H9 (cell line): ENCODE data around the gene MISP3. TPM values are rescaled to one million over a fixed set of nuclear protein-coding genes. Genes with fewer than 3 reads are reported as not detected.

ENCODE experiments used
- DNase-seq: peaks from one replicate; pipeline ENCODE4 v3.0.0-alpha.2; 2017
- H2AFZ ChIP-seq: one replicate; pipeline ENCODE4 v1.6.1; 2013; ENCODE audit warnings: mild to moderate bottlenecking, low read length, control low read depth, moderate library complexity
- H2AK5ac ChIP-seq: 2 replicates; pipeline ENCODE4 v1.6.1; 2013; ENCODE audit warnings: low read length, control low read depth, mixed read lengths; ENCODE audit not compliant: insufficient read length
- H2BK120ac ChIP-seq: one replicate; pipeline ENCODE4 v1.6.1; 2013; ENCODE audit warnings: low read depth, mild to moderate bottlenecking, low read length, control low read depth, inconsistent platforms; ENCODE audit not compliant: poor library complexity, severe bottlenecking
- H2BK12ac ChIP-seq: 2 replicates; pipeline ENCODE4 v1.6.1; 2013; ENCODE audit warnings: low read length, control low read depth, mixed read lengths, low read depth; ENCODE audit not compliant: insufficient read length
- H2BK15ac ChIP-seq: 2 replicates; pipeline ENCODE4 v1.6.1; 2013; ENCODE audit warnings: low read depth, low read length, control low read depth
- H2BK20ac ChIP-seq: one replicate; pipeline ENCODE4 v1.6.1; 2013; ENCODE audit warnings: low read depth, mild to moderate bottlenecking, low read length, control low read depth, inconsistent platforms; ENCODE audit not compliant: poor library complexity, severe bottlenecking
- H2BK5ac ChIP-seq: 2 replicates; pipeline ENCODE4 v1.6.1; 2013; ENCODE audit warnings: low read length, control low read depth, mixed read lengths; ENCODE audit not compliant: insufficient read length
- H3K14ac ChIP-seq: 2 replicates; pipeline ENCODE4 v1.6.1; 2013; ENCODE audit warnings: low read length, control low read depth; ENCODE audit not compliant: insufficient read depth
- H3K18ac ChIP-seq: 2 replicates; pipeline ENCODE4 v1.6.1; 2013; ENCODE audit warnings: low read depth, mild to moderate bottlenecking, mixed read lengths, low read length, control low read depth; ENCODE audit not compliant: insufficient read length
- H3K23ac ChIP-seq: 2 replicates; pipeline ENCODE4 v1.6.1; 2013; ENCODE audit warnings: low read length, control low read depth, mixed read lengths, low read depth; ENCODE audit not compliant: insufficient read length
- H3K23me2 ChIP-seq: 2 replicates; pipeline ENCODE4 v1.6.1; 2013; ENCODE audit warnings: low read depth, mild to moderate bottlenecking, mixed read lengths, low read length, control low read depth; ENCODE audit not compliant: insufficient read length, poor library complexity, severe bottlenecking
- H3K27ac ChIP-seq: 2 replicates; pipeline ENCODE4 v1.5.1; 2013; ENCODE audit warnings: low read length, control low read depth, mixed read lengths, low read depth; ENCODE audit not compliant: insufficient read length
- H3K27me3 ChIP-seq: 2 replicates; pipeline ENCODE4 v1.6.1; 2013; ENCODE audit warnings: low read length, control low read depth, inconsistent platforms; ENCODE audit not compliant: insufficient read depth
- H3K4ac ChIP-seq: 2 replicates; pipeline ENCODE4 v1.6.1; 2013; ENCODE audit warnings: low read depth, mild to moderate bottlenecking, control low read depth, inconsistent platforms, low read length, moderate library complexity
- H3K4me1 ChIP-seq: 2 replicates; pipeline ENCODE4 v1.6.1; 2013; ENCODE audit warnings: low read length, control low read depth, inconsistent platforms; ENCODE audit not compliant: insufficient read depth
- H3K4me2 ChIP-seq: 2 replicates; pipeline ENCODE4 v1.6.1; 2013; ENCODE audit warnings: low read length, control low read depth, mixed read lengths; ENCODE audit not compliant: insufficient read length, insufficient read depth
- H3K56ac ChIP-seq: 2 replicates; pipeline ENCODE4 v1.6.1; 2013; ENCODE audit warnings: low read depth, mild to moderate bottlenecking, mixed read lengths, low read length, control low read depth; ENCODE audit not compliant: insufficient read length
- H3K79me1 ChIP-seq: 2 replicates; pipeline ENCODE4 v1.6.1; 2013; ENCODE audit warnings: low read depth, mild to moderate bottlenecking, moderate library complexity, low read length, control low read depth, inconsistent platforms; ENCODE audit not compliant: insufficient read depth, poor library complexity, severe bottlenecking
- H3K79me2 ChIP-seq: 2 replicates; pipeline ENCODE4 v1.6.1; 2013; ENCODE audit warnings: low read length, control low read depth, inconsistent platforms; ENCODE audit not compliant: insufficient read depth
- H3K9ac ChIP-seq: 2 replicates; pipeline ENCODE4 v1.6.1; 2013; ENCODE audit warnings: low read length, control low read depth, mixed read lengths; ENCODE audit not compliant: insufficient read length; ENCODE audit errors: extremely low read depth
- H3K9me3 ChIP-seq: one replicate; pipeline ENCODE4 v1.6.1; 2013; ENCODE audit warnings: low read depth, low read length, inconsistent platforms; ENCODE audit not compliant: control insufficient read depth
- H3T11ph ChIP-seq: one replicate; pipeline ENCODE4 v1.6.1; 2013; ENCODE audit warnings: mild to moderate bottlenecking, low read length, control low read depth, inconsistent platforms
- H4K20me1 ChIP-seq: one replicate; pipeline ENCODE4 v1.6.1; 2013; ENCODE audit not compliant: control insufficient read depth, insufficient read length, insufficient read depth
- H4K5ac ChIP-seq: 2 replicates; pipeline ENCODE4 v1.6.1; 2013; ENCODE audit warnings: low read depth, mild to moderate bottlenecking, mixed read lengths, low read length, control low read depth; ENCODE audit not compliant: insufficient read length
- H4K8ac ChIP-seq: replicated peaks from 2 replicates; pipeline ENCODE4 v1.6.1; 2013; ENCODE audit warnings: low read length, control low read depth, mixed read lengths, low read depth; ENCODE audit not compliant: insufficient read length
- H4K91ac ChIP-seq: 2 replicates; pipeline ENCODE4 v1.6.1; 2013; ENCODE audit warnings: low read depth, mild to moderate bottlenecking, moderate library complexity, mixed read lengths, low read length, control low read depth; ENCODE audit not compliant: insufficient read length
- H3K27ac Mint-ChIP-seq, 3 experiments: 2 replicates in 2 of 3; 3 replicates in 1 of 3; pipeline ENCODE4 v1.8.0; 2020 to 2021; ENCODE audit warnings: mixed read lengths in 3 of 3, mild to moderate bottlenecking in 1 of 3, moderate library complexity in 1 of 3
- H3K27me3 Mint-ChIP-seq: 2 replicates; pipeline ENCODE4 v1.8.0; 2021; ENCODE audit warnings: low read depth, mild to moderate bottlenecking, moderate library complexity, mixed read lengths
- H3K36me3 Mint-ChIP-seq, 3 experiments: 2 replicates in 2 of 3; 3 replicates in 1 of 3; pipeline ENCODE4 v1.8.0; 2020 to 2021; ENCODE audit warnings: low read depth in 3 of 3, mixed read lengths in 3 of 3; ENCODE audit not compliant: insufficient read depth in 1 of 3
- H3K4me1 Mint-ChIP-seq, 2 experiments: 2 replicates each; pipeline ENCODE4 v1.8.0; 2020; ENCODE audit warnings: mixed read lengths in 2 of 2
- H3K4me3 Mint-ChIP-seq, 2 experiments: 2 replicates in 1 of 2; 3 replicates in 1 of 2; pipeline ENCODE4 v1.8.0; 2020 to 2021; ENCODE audit warnings: mild to moderate bottlenecking in 2 of 2, mixed read lengths in 2 of 2, moderate library complexity in 1 of 2
- H3K9me3 Mint-ChIP-seq, 2 experiments: 2 replicates in 1 of 2; 3 replicates in 1 of 2; pipeline ENCODE4 v1.8.0; 2020; ENCODE audit warnings: mild to moderate bottlenecking in 2 of 2, mixed read lengths in 2 of 2, moderate library complexity in 1 of 2
- WGBS: extraction: QIAGEN DNeasy Blood & Tissue Kit; methylation state at CpG from one replicate; pipeline ENCODE4 v1.1.7; 2013; ENCODE audit warnings: missing lambda C conversion rate, low lambda C conversion rate, mixed read lengths; ENCODE audit not compliant: insufficient read length; ENCODE audit errors: extremely low coverage; 5-methylcytosine and 5-hydroxymethylcytosine counted together
- total RNA-seq: library from RNA; stranded (reverse); gene quantifications from 2 replicates; pipeline ENCODE4 v1.2.1, GENCODE V29; 2021
- TF ChIP-seq, protein P1 (sequence below): fragments of 200-600 bp; sonication (generic); conservative IDR thresholded peaks from 3 replicates; pipeline ENCODE4 v1.8.0; 2021; ENCODE audit warnings: antibody characterized with exemption, mild to moderate bottlenecking

Gene MISP3
- total RNA-seq, 1 experiment from 2014 or later, result 0.26 TPM

GRCh38 chr19:14035706-14036105, 36.9 kb upstream of the MISP3 start:
- H3K4me2 ChIP-seq, result no peak overlapping the region
- Mint-ChIP-seq H3K4me1 (peaks cover 4 to 8% of the 10 kb centered on the region in 2 experiments; a peak in 3 of 4 replicates), H3K4me3 (no peak overlapping the region), H3K9me3 (no peaks in the 10 kb centered on the region), H3K27me3 (peaks cover 8% of the 10 kb centered on the region), H3K36me3 (no peaks in the 10 kb centered on the region; a peak in 2 of 7 replicates), H3K27ac (no peak overlapping the region)
- H3T11ph ChIP-seq, result no peak overlapping the region
- TF ChIP-seq, protein P1, sequence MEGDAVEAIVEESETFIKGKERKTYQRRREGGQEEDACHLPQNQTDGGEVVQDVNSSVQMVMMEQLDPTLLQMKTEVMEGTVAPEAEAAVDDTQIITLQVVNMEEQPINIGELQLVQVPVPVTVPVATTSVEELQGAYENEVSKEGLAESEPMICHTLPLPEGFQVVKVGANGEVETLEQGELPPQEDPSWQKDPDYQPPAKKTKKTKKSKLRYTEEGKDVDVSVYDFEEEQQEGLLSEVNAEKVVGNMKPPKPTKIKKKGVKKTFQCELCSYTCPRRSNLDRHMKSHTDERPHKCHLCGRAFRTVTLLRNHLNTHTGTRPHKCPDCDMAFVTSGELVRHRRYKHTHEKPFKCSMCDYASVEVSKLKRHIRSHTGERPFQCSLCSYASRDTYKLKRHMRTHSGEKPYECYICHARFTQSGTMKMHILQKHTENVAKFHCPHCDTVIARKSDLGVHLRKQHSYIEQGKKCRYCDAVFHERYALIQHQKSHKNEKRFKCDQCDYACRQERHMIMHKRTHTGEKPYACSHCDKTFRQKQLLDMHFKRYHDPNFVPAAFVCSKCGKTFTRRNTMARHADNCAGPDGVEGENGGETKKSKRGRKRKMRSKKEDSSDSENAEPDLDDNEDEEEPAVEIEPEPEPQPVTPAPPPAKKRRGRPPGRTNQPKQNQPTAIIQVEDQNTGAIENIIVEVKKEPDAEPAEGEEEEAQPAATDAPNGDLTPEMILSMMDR, result no peak
- H3K14ac ChIP-seq, result no peak overlapping the region
- no peak overlapping the region for H3K18ac ChIP-seq
- no peak overlapping the region for H3K56ac ChIP-seq
- H3K79me2 ChIP-seq, result no peaks in the 10 kb centered on the region
- no peak overlapping the region for H2BK20ac ChIP-seq
- no peaks in the 10 kb centered on the region for H3K9me3 ChIP-seq
- no peak overlapping the region for H2BK120ac ChIP-seq
- no peak overlapping the region for H2AK5ac ChIP-seq
- no peaks in the 10 kb centered on the region for H4K20me1 ChIP-seq
- no peak overlapping the region for H2AFZ ChIP-seq
- H3K27ac ChIP-seq, result no peak overlapping the region
- H3K9ac ChIP-seq, result no peak overlapping the region
- no peaks in the 10 kb centered on the region for H3K79me1 ChIP-seq
- H2BK5ac ChIP-seq, result no peak overlapping the region
- no peaks in the 10 kb centered on the region for H3K27me3 ChIP-seq
- peaks cover 13% of the 10 kb centered on the region for H3K23me2 ChIP-seq
- H4K91ac ChIP-seq, result no peak overlapping the region
- no peak overlapping the region for H3K23ac ChIP-seq
- H3K4me1 ChIP-seq, result no peaks in the 10 kb centered on the region
- WGBS, result no CpG with 5 or more reads among the region's 7 CpGs
- H4K8ac ChIP-seq, result no peak overlapping the region
- H4K5ac ChIP-seq, result no peak overlapping the region
- DNase-seq, result no peak
- no peak overlapping the region for H3K4ac ChIP-seq
- no peak overlapping the region for H2BK15ac ChIP-seq
- no peak overlapping the region for H2BK12ac ChIP-seq
